ENCODE measurements around the gene XRCC6. TPM values are rescaled to one million over a fixed set of nuclear protein-coding genes. Genes with fewer than 3 reads are reported as not detected.
A peak's percentile ranks its signal among the peaks of the same experiment; 100 is the strongest.
"Not testable (repeated sequence)": the region's sequence is repeated elsewhere in the genome, so short reads cannot be mapped to it uniquely, and the experiment has no call there.

Gene XRCC6
- total RNA-seq = 100 to 1,000 TPM; 171 to 182 TPM
- polyA plus RNA-seq = 100 to 1,000 TPM; 436 to 513 (median 454) TPM
- 262 to 773 (median 329) reads per million in 6 experiments for total RNA-seq

GRCh38 chr22:41621099-41621910, at the start of gene XRCC6:
Gene XRCC6 (plus strand): TSS chr22:41621295. CDS start chr22:41622005, 710 bp downstream.
- no peaks in the 10 kb centered on the region for H3K27me3 Mint-ChIP-seq
- peak within 1 kb of the TSS; percentile 89 to 100 (median 97) for H3K4me3 Mint-ChIP-seq
- peak; percentile 98 to 100 (median 100) for DNase-seq
- peaks cover 16 to 57% (median 48%) of the 10 kb centered on the region in 4 donors for H3K4me1 Mint-ChIP-seq
- no peaks in the 10 kb centered on the region for H3K9me3 Mint-ChIP-seq
- ATAC-seq = peak; percentile 87 to 88
- peak within 1 kb of the TSS; percentile 95 to 100 (median 100) for H3K27ac Mint-ChIP-seq
- H3K36me3 Mint-ChIP-seq = peaks cover 0 to 42% (median 0%) of the 10 kb centered on the region in 3 donors
- POLR2A ChIA-PET = interaction anchor here (0.5 to 2.9 kb wide), 22 partner anchors 15 to 1322 kb away, joined by 3 to 26 read pairs (median 4); partner anchors contain the start of genes ACO2, PHF5A, PMM1 and RANGAP1

GRCh38 chr22:41571786-41572185, 49.3 kb upstream of the XRCC6 start:
- Mint-ChIP-seq H3K27ac (no peak overlapping the region), H3K27me3 (no peaks in the 10 kb centered on the region), H3K4me1 (peaks cover 0 to under 1% (median 0%) of the 10 kb centered on the region in 4 donors), H3K36me3 (peaks cover 0 to 3% (median under 1%) of the 10 kb centered on the region in 3 donors), H3K4me3 (no peak overlapping the region), H3K9me3 (no peaks in the 10 kb centered on the region)
- DNase-seq (no peak), ATAC-seq (no peak)
- POLR2A ChIA-PET = interaction anchor here (0.7 kb wide), 1 partner anchor 9 kb away, joined by 3 read pairs; no protein-coding TSS in a partner anchor

GRCh38 chr22:41572305-41572704, 48.8 kb upstream of the XRCC6 start:
- H3K9me3 Mint-ChIP-seq, H3K4me1 Mint-ChIP-seq, H3K27ac Mint-ChIP-seq, H3K27me3 Mint-ChIP-seq, POLR2A ChIA-PET, DNase-seq, ATAC-seq, H3K4me3 Mint-ChIP-seq, H3K36me3 Mint-ChIP-seq: not testable (repeated sequence)

DNA sequence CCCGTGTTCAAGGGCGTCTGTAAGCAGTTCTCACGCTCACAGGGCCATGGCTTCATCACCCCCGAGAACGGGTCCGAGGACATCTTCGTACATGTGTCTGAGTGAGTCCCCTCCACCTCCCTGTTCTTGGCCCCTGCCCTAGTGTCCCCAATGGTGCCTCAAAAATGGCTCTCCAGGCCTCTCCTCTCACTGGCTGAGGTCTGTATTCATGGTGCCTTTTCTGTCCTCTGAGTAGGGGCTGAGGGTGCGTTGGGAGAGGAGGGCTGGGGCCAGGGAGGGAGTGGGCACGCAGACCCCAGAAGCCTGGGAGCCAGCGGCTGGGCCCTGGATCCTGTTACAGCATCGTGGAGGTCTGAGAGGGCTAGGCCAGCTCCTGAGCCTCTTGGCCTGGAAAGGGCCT, 47.4 kb upstream of the XRCC6 start:
- Mint-ChIP-seq H3K36me3 (peaks cover 0 to 16% (median 2%) of the 10 kb centered on the region in 3 donors), H3K27ac (no peak overlapping the region), H3K4me1 (peaks cover 0 to 2% (median under 1%) of the 10 kb centered on the region in 4 donors), H3K9me3 (no peaks in the 10 kb centered on the region), H3K27me3 (no peaks in the 10 kb centered on the region), H3K4me3 (no peak overlapping the region)
- DNase-seq (no peak), ATAC-seq (no peak)
- POLR2A ChIA-PET = no interaction called here

DNA sequence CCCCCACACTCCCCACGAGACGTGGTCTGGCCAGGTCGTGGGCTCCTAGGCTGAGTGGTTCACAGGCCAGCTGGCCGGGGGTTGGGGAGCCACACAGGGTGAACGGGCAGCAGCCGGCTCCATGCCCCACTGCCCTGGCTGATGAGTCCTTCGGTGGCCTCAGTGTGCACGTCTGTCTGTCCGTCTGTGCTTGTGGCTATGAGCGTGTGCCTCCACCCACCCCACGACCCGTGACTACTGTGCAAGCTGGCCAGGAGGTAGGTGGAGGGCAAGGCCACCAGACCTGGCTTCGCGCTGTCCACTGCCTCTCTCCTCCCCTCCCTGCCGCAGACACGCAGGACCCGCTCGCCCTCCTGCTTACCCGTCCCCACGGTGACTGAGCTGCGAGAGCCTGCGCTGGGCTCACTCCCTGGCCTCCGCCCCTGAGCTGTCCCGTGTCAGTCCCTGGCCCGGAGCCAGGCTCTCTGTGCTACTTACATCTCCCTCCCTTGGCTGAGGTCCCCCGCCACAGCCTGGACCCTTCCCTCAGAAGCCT, 46.2 kb upstream of the XRCC6 start:
- H3K9me3 Mint-ChIP-seq = no peaks in the 10 kb centered on the region
- H3K27me3 Mint-ChIP-seq = no peaks in the 10 kb centered on the region
- H3K4me1 Mint-ChIP-seq = peaks cover 0 to 2% (median under 1%) of the 10 kb centered on the region in 4 donors
- peaks cover 0 to 16% (median 2%) of the 10 kb centered on the region in 3 donors for H3K36me3 Mint-ChIP-seq
- no peak overlapping the region for H3K4me3 Mint-ChIP-seq
- POLR2A ChIA-PET = interaction anchor here (0.6 kb wide), 1 partner anchor 8 kb away, joined by 4 read pairs; no protein-coding TSS in a partner anchor
- DNase-seq (no peak), ATAC-seq (no peak)
- no peak overlapping the region for H3K27ac Mint-ChIP-seq

DNA sequence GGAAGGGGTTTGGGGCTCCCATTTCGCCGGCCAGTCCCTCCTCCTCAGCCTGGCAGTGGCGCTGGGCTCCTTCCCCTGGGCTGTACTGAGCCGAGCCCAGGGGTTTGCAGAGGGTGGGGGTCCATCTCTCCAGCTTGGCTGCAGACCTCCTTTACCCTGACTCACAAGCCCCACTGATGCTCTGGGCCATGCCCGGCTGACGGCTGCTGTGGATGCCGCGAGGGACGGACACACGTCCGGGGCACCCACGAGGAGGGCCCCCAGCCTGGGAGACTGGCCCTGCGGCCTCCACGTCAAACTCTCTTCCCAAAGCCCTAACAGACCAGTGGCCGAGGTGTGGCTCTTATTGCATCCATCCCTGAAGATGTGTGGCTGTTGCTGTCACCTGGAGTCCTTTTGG, 45.6 kb upstream of the XRCC6 start:
- Mint-ChIP-seq H3K9me3 (no peaks in the 10 kb centered on the region), H3K4me3 (no peak overlapping the region), H3K4me1 (peaks cover 0 to 4% (median 1%) of the 10 kb centered on the region in 4 donors), H3K27me3 (no peaks in the 10 kb centered on the region), H3K27ac (no peak overlapping the region), H3K36me3 (peaks cover 0 to 22% (median 2%) of the 10 kb centered on the region in 3 donors)
- no peak for ATAC-seq
- POLR2A ChIA-PET = no interaction called here
- DNase-seq = no peak

GRCh38 chr22:41576877-41577276, 44.2 kb upstream of the XRCC6 start:
- Mint-ChIP-seq H3K9me3 (no peaks in the 10 kb centered on the region), H3K27me3 (no peaks in the 10 kb centered on the region), H3K36me3 (peaks cover 0 to 26% (median 2%) of the 10 kb centered on the region in 3 donors), H3K4me1 (peaks cover 0 to 4% (median 1%) of the 10 kb centered on the region in 4 donors), H3K4me3 (no peak overlapping the region), H3K27ac (no peak overlapping the region)
- POLR2A ChIA-PET = interaction anchor here (0.9 to 1.1 kb wide), 2 partner anchors 13 to 44 kb away, joined by 3 to 4 read pairs; partner anchors contain the start of genes DESI1, PMM1 and XRCC6
- DNase-seq = peak in 5 of 10 donors; percentile 9 to 28 (median 23)
- peak; percentile 61 to 63 for ATAC-seq

GRCh38 chr22:41578114-41578513, 43.0 kb upstream of the XRCC6 start:
- peaks cover 0 to 36% (median 2%) of the 10 kb centered on the region in 3 donors for H3K36me3 Mint-ChIP-seq
- no peak overlapping the region for H3K4me3 Mint-ChIP-seq
- H3K27ac Mint-ChIP-seq = peak overlapping the region in 2 of 10 donors; percentile 21 to 53
- ATAC-seq = no peak
- no peaks in the 10 kb centered on the region for H3K9me3 Mint-ChIP-seq
- DNase-seq = no peak
- H3K27me3 Mint-ChIP-seq = no peaks in the 10 kb centered on the region
- H3K4me1 Mint-ChIP-seq = peaks cover 0 to 4% (median 2%) of the 10 kb centered on the region in 4 donors
- POLR2A ChIA-PET = no interaction called here

DNA sequence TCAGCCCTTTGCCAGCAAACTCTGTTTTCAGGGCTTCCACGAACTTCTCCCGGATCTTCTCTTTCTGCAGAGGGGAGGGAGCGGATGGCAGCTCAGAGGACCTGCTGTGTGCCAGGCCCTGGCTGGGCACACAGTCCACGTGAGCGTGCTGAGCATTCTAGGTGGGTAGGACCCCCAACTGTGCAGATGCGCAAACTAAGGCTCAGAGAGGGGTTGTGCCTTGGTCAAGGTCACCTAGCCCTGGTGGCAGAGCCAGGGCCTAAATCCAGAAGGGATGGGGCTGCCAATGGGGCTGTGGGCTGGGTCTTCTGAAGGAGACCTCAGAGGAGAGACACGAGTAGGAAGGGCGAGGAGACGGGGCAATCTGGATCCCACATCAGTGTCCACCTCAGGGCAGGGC, 42.3 kb upstream of the XRCC6 start:
- no peak for DNase-seq
- ATAC-seq = no peak
- Mint-ChIP-seq H3K4me3 (no peak overlapping the region), H3K27ac (no peak overlapping the region), H3K4me1 (peaks cover 0 to 4% (median 2%) of the 10 kb centered on the region in 4 donors), H3K9me3 (no peaks in the 10 kb centered on the region), H3K27me3 (no peaks in the 10 kb centered on the region), H3K36me3 (peaks cover 0 to 41% (median 2%) of the 10 kb centered on the region in 3 donors)
- POLR2A ChIA-PET = no interaction called here

DNA sequence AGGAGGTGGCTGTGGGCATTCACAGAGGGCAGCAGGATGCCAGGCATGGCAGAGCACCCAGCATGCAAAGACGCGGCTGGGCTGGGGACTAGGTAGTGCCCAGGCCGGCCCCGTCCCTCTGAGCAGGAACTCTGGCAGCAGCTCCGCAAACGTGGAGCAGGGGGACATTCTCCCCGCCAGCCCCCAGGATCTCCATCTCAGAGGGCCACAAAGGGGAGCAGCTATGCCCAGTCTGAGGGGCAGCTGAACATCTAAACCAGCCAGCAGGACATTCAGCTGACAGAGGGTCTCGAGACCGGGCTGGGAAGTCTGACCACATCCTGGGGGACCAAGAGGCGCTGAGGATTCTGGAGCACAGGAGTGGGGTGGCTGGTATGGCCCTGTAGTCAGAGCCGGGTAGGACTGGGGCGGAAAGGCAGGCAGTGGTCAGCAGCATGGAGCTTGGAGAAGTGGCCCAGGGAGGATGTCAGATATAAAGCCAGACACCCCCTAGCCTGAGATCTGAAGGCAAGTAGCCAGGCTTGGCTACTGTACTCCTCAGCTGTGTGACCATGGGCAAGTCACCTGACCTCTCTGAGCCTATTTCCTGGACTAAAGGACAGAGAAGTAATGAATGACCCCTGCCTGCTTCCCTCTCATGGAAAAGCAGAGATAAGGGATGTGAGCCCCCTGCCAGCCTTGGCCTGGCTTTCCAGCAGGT, 41.6 kb upstream of the XRCC6 start:
- ATAC-seq (no peak), DNase-seq (no peak)
- Mint-ChIP-seq H3K36me3 (peaks cover 0 to 45% (median 2%) of the 10 kb centered on the region in 3 donors), H3K9me3 (no peaks in the 10 kb centered on the region), H3K4me1 (peaks cover 0 to 6% (median 2%) of the 10 kb centered on the region in 4 donors), H3K27me3 (no peaks in the 10 kb centered on the region), H3K27ac (no peak overlapping the region), H3K4me3 (no peak overlapping the region)
- POLR2A ChIA-PET = no interaction called here

DNA sequence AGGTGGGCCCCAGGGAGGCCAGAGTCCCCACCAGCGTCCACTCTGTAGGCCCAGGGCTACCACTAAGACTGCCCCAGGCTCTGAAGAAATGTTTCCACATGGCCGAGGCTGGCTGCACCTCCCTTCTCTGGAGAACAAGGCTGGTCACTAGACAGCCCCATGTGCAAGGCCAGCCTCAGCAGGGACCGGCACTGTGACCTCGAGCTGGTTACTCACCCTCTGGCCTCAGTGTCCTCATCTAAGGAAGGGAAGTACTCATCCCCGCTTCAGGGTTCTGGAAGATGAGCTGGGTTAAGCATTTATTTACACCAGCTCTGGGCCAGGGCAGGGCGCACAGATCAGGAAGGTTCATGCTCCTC, 41.1 kb upstream of the XRCC6 start:
- Mint-ChIP-seq H3K4me3 (no peak overlapping the region), H3K36me3 (peaks cover 0 to 49% (median 2%) of the 10 kb centered on the region in 3 donors), H3K4me1 (peaks cover 0 to 6% (median 3%) of the 10 kb centered on the region in 4 donors), H3K27ac (peak overlapping the region in 1 of 10 donors; percentile 27), H3K27me3 (no peaks in the 10 kb centered on the region), H3K9me3 (no peaks in the 10 kb centered on the region)
- POLR2A ChIA-PET = interaction anchor here (1.1 to 1.2 kb wide), 2 partner anchors 10 to 41 kb away, joined by 3 read pairs; partner anchors contain the start of genes DESI1 and XRCC6
- no peak for ATAC-seq
- DNase-seq = no peak

GRCh38 chr22:41582694-41583093, 38.4 kb upstream of the XRCC6 start:
- no peak overlapping the region for H3K4me3 Mint-ChIP-seq
- H3K9me3 Mint-ChIP-seq = no peaks in the 10 kb centered on the region
- H3K27ac Mint-ChIP-seq = peak overlapping the region in 1 of 10 donors; percentile 84
- H3K27me3 Mint-ChIP-seq = no peaks in the 10 kb centered on the region
- POLR2A ChIA-PET = no interaction called here
- peaks cover 0 to 46% (median 0%) of the 10 kb centered on the region in 3 donors for H3K36me3 Mint-ChIP-seq
- DNase-seq = no peak
- ATAC-seq = no peak
- H3K4me1 Mint-ChIP-seq = peaks cover 0 to 10% (median 6%) of the 10 kb centered on the region in 4 donors

Data from naive thymus-derived CD8-positive, alpha-beta T cell (primary cell).